Mesendoderm (in vitro differentiated cells): ENCODE measurements around the gene CCDC30. TPM values are rescaled to one million over a fixed set of nuclear protein-coding genes. Genes with fewer than 3 reads are reported as not detected.

ENCODE experiments used
- DNase-seq: peaks from one replicate; pipeline ENCODE4 v3.0.0; 2013
- H2AK5ac ChIP-seq: 2 replicates; pipeline ENCODE4 v1.6.1; 2013; ENCODE audit warnings: low read length, inconsistent platforms
- H2BK120ac ChIP-seq: 2 replicates; pipeline ENCODE4 v1.6.1; 2013; ENCODE audit warnings: low read depth, mild to moderate bottlenecking, low read length, moderate library complexity, mixed read lengths
- H2BK15ac ChIP-seq: replicated peaks from 2 replicates; pipeline ENCODE4 v1.6.1; 2013; ENCODE audit warnings: low read depth, mild to moderate bottlenecking, moderate library complexity
- H2BK5ac ChIP-seq: 2 replicates; pipeline ENCODE4 v1.6.1; 2013; ENCODE audit warnings: low read length, inconsistent platforms
- H3K18ac ChIP-seq: 2 replicates; pipeline ENCODE4 v1.6.1; 2013; ENCODE audit warnings: mild to moderate bottlenecking, low read length, mixed read lengths
- H3K23ac ChIP-seq: one replicate; pipeline ENCODE4 v1.6.1; 2013; ENCODE audit warnings: low read length
- H3K27ac ChIP-seq: 2 replicates; pipeline ENCODE4 v1.5.1; 2013; ENCODE audit warnings: low read depth, mild to moderate bottlenecking, inconsistent platforms, low read length, moderate library complexity
- H3K27me3 ChIP-seq: 2 replicates; pipeline ENCODE4 v1.6.1; 2013; ENCODE audit warnings: low read length, control low read depth, mild to moderate bottlenecking, inconsistent platforms; ENCODE audit not compliant: insufficient read depth, poor library complexity
- H3K36me3 ChIP-seq: 2 replicates; pipeline ENCODE4 v1.6.1; 2013; ENCODE audit warnings: low read length, inconsistent platforms; ENCODE audit not compliant: control insufficient read depth, insufficient read depth
- H3K4ac ChIP-seq: one replicate; pipeline ENCODE4 v1.6.1; 2013; ENCODE audit warnings: low read depth, mild to moderate bottlenecking, low read length, moderate library complexity
- H3K4me1 ChIP-seq: 2 replicates; pipeline ENCODE4 v1.6.1; 2013; ENCODE audit warnings: low read depth, low read length, inconsistent platforms; ENCODE audit not compliant: control insufficient read depth
- H3K4me2 ChIP-seq: 2 replicates; pipeline ENCODE4 v1.6.1; 2013; ENCODE audit warnings: low read length
- H3K4me3 ChIP-seq: 2 replicates; pipeline ENCODE4 v1.5.1; 2013; ENCODE audit warnings: mild to moderate bottlenecking, low read length
- H3K56ac ChIP-seq: one replicate; pipeline ENCODE4 v1.6.1; 2013; ENCODE audit warnings: low read length
- H3K79me1 ChIP-seq: 2 replicates; pipeline ENCODE4 v1.6.1; 2013; ENCODE audit warnings: low read length, inconsistent platforms
- H3K79me2 ChIP-seq: 2 replicates; pipeline ENCODE4 v1.6.1; 2013; ENCODE audit warnings: mild to moderate bottlenecking, low read length; ENCODE audit not compliant: control insufficient read depth, insufficient read depth
- H3K9ac ChIP-seq: 2 replicates; pipeline ENCODE4 v1.6.1; 2013; ENCODE audit warnings: low read length, inconsistent platforms
- H4K5ac ChIP-seq: one replicate; pipeline ENCODE4 v1.6.1; 2013; ENCODE audit warnings: low read length
- H4K8ac ChIP-seq: one replicate; pipeline ENCODE4 v1.6.1; 2013; ENCODE audit warnings: low read depth, mild to moderate bottlenecking, control low read depth, low read length, moderate library complexity
- WGBS: extraction: QIAGEN DNeasy Blood & Tissue Kit; methylation state at CpG from one replicate; pipeline ENCODE4 v1.1.7; 2013; ENCODE audit warnings: low lambda C conversion rate, missing lambda C conversion rate; ENCODE audit not compliant: insufficient coverage; ENCODE audit errors: extremely low coverage; 5-methylcytosine and 5-hydroxymethylcytosine counted together
- small RNA-seq: library from polyadenylated mRNA; stranded (forward); fragments of <200 nt; extraction: miRNeasy Mini kit (QIAGEN cat#:217004); gene quantifications from one replicate; pipeline ENCODE3, GENCODE V24; 2013; ENCODE audit not compliant: insufficient read depth

The CCDC30 gene

DNA sequence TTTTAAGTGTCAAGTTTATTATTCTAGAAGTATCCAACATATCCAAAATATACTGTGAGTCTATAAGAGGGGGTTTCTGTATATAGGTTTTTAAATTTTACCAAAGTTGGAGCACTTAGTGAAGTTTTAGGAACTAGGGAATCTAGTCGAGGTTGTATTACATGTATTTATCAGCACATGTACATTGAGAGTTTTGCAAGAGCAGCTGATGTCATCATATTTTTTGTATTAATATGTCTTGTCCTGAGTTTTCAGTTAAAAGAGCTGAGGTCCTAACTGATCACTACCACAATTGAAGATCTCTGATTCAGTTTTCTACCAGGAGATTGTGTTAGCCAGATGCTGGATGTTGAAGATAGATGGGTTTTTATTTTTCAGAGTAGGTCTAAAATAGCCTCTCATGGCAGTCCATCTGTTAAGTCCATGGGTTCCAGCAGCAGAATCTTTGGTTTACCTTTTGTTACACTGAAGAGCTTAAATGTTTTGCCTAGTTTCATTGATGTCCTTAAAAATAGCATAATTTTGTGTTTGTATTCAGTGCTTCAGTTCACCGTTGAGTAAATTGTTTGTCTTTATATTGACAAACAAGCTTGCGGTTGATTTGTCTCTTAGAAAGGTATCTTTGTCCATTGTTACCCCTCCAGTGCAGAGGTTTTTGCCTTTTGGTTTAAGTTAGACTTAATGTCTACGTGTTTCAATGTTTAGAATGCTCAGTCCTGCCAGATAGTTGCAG lies 235.2 kb downstream of the CCDC30 start:
- peaks cover 14% of the 10 kb centered on the region for H3K36me3 ChIP-seq
- H3K4me3 ChIP-seq, result no peak overlapping the region
- no peak overlapping the region for H3K56ac ChIP-seq
- peaks cover 11% of the 10 kb centered on the region for H3K79me1 ChIP-seq
- H3K4me1 ChIP-seq, result no peaks in the 10 kb centered on the region
- H3K23ac ChIP-seq, result no peak overlapping the region
- H3K4ac ChIP-seq, result no peak overlapping the region
- no peak overlapping the region for H2BK15ac ChIP-seq
- H3K27ac ChIP-seq, result no peak overlapping the region
- H3K18ac ChIP-seq, result no peak overlapping the region
- no CpG with 5 or more reads among the region's 4 CpGs for WGBS
- no peak overlapping the region for H4K5ac ChIP-seq
- H2BK120ac ChIP-seq, result no peak overlapping the region
- H3K4me2 ChIP-seq, result no peak overlapping the region
- H3K9ac ChIP-seq, result no peak overlapping the region
- DNase-seq, result no peak
- H4K8ac ChIP-seq, result no peak overlapping the region
- H2BK5ac ChIP-seq, result no peak overlapping the region
- H3K79me2 ChIP-seq, result peaks cover 45% of the 10 kb centered on the region
- no peak overlapping the region for H2AK5ac ChIP-seq
- H3K27me3 ChIP-seq, result no peaks in the 10 kb centered on the region

DNA sequence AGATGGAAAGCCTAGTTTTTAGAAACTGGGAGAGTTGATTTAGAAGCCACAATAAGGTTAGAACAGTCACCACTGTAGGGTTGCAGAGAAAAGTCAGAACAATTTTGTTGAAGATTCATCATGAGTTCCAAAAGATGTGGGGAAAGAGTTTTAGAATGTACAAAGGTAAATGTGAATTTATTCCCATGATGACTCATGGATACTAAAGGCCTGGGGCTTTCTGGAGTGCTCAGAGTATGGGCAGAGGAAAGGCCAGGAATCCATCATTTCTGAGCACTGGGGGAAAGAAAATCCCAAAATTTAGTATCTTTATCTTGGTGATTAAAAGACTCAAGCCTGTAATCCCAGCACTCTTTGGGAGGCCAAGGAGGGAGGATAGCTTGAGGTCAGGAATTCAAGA lies 236.9 kb downstream of the CCDC30 start:
- H3K79me1 ChIP-seq, result peaks cover 11% of the 10 kb centered on the region
- no peak for DNase-seq
- H3K27ac ChIP-seq, result no peak overlapping the region
- peaks cover 31% of the 10 kb centered on the region for H3K79me2 ChIP-seq
- no peaks in the 10 kb centered on the region for H3K27me3 ChIP-seq
- H3K4ac ChIP-seq, result no peak overlapping the region
- H3K4me3 ChIP-seq, result no peak overlapping the region
- H3K9ac ChIP-seq, result no peak overlapping the region
- H4K5ac ChIP-seq, result no peak overlapping the region
- H3K23ac ChIP-seq, result no peak overlapping the region
- no peak overlapping the region for H3K4me2 ChIP-seq
- H2BK15ac ChIP-seq, result no peak overlapping the region
- H2BK120ac ChIP-seq, result no peak overlapping the region
- peaks cover 18% of the 10 kb centered on the region for H3K36me3 ChIP-seq
- no peak overlapping the region for H4K8ac ChIP-seq
- no peak overlapping the region for H2BK5ac ChIP-seq
- H3K56ac ChIP-seq, result no peak overlapping the region
- no peaks in the 10 kb centered on the region for H3K4me1 ChIP-seq
- no peak overlapping the region for H2AK5ac ChIP-seq
- no peak overlapping the region for H3K18ac ChIP-seq

DNA sequence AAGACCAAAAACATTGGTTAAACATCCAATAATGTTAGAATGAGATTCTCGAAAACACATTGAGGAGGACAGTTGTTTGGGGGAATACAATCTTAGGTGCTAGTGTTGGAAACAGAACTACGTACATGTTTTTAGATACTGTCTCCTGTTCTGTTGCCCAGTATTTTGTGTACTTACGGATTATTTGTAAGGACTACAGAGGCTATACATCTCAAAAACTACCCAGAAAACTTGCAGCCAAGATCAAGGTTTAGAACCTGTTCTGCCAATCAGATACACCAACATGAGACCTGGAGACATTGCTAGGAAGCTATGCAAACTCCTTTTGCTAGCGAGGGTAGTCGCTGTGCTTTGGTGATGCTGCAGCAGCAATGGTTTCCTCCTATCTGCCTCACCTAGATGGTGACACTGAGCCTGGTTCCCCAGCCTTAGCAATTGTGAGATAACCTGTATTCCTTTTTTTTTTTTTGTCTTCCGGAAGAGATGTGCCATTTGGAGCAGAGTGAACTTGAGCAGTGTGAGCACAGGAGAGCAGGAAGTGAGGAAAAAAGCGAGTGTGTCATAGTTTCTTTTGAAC lies 240.9 kb downstream of the CCDC30 start:
- H3K4me1 ChIP-seq, result no peaks in the 10 kb centered on the region
- no peak overlapping the region for H3K56ac ChIP-seq
- no peak overlapping the region for H2AK5ac ChIP-seq
- no peak overlapping the region for H3K4ac ChIP-seq
- peaks cover 14% of the 10 kb centered on the region for H3K36me3 ChIP-seq
- no peak for DNase-seq
- H2BK5ac ChIP-seq, result no peak overlapping the region
- no peak overlapping the region for H3K4me2 ChIP-seq
- no peak overlapping the region for H3K27ac ChIP-seq
- no peak overlapping the region for H2BK15ac ChIP-seq
- H3K27me3 ChIP-seq, result no peaks in the 10 kb centered on the region
- H4K5ac ChIP-seq, result no peak overlapping the region
- no peak overlapping the region for H3K9ac ChIP-seq
- peaks cover 9% of the 10 kb centered on the region for H3K79me2 ChIP-seq
- H3K4me3 ChIP-seq, result no peak overlapping the region
- WGBS, result no CpG with 5 or more reads among the region's 7 CpGs
- H3K79me1 ChIP-seq, result peaks cover 6% of the 10 kb centered on the region
- no peak overlapping the region for H4K8ac ChIP-seq
- no peak overlapping the region for H3K23ac ChIP-seq
- H2BK120ac ChIP-seq, result no peak overlapping the region
- no peak overlapping the region for H3K18ac ChIP-seq

Small RNA genes within 50 kb of the gene (small RNA-seq; reads per million reads assigned to genes)
- gene RNU6-536P (not detected), gene TMSB4XP1 (not detected)
